GM12892 (cell line): ENCODE results near the gene LRRC61.

Experiments used
- POLR2A ChIP-seq: IDR thresholded peaks from 2 replicates; pipeline ENCODE4 v1.6.1; 2011; ENCODE audit warnings: low read depth, low read length, control low read depth
- POLR2AphosphoS5 ChIP-seq: IDR thresholded peaks from 2 replicates; pipeline ENCODE4 v1.6.1; 2011; ENCODE audit warnings: low read depth, low read length, control low read depth

- TF ChIP-seq POLR2A = no peak
- TF ChIP-seq POLR2AphosphoS5 = no peak
Observed at GRCh38 chr7:150365194-150365593, 42.0 kb downstream of the LRRC61 start.
